GM21381 (cell line): ENCODE measurements around the gene GAREM1.

ENCODE experiments used
- ATAC-seq: cut with Tn5 transposase; IDR thresholded peaks from one replicate; pipeline ENCODE4 v1.9.1; 2021; ENCODE audit warnings: mild to moderate bottlenecking, moderate library complexity; ENCODE audit not compliant: unreplicated experiment

Gene GAREM1

DNA sequence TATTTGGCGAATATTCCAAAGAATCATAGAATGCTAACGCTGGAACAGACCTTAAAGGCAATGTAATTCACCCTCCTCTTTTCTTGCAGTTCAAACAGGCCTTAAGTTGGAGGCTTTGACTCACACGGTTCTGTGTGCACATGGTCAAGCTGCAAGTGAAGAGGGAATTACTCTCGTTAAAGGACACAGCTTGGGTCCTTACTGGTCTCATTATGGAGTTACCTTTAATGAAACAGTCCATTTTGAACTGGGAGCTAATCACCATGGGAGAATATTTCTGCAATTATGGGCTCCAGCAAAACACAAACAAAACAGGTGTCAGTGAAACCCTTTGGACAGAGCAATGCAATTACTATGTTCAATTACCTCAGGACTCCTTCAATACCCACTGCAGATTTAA lies 135.5 kb downstream of the GAREM1 start:
- no peak for ATAC-seq

GRCh38 chr18:32333781-32334180 lies 136.9 kb downstream of the GAREM1 start:
- no peak for ATAC-seq

GRCh38 chr18:32332708-32333107 lies 138.0 kb downstream of the GAREM1 start:
- ATAC-seq: no peak

GRCh38 chr18:32328974-32329373 lies 141.7 kb downstream of the GAREM1 start:
- no peak for ATAC-seq

DNA sequence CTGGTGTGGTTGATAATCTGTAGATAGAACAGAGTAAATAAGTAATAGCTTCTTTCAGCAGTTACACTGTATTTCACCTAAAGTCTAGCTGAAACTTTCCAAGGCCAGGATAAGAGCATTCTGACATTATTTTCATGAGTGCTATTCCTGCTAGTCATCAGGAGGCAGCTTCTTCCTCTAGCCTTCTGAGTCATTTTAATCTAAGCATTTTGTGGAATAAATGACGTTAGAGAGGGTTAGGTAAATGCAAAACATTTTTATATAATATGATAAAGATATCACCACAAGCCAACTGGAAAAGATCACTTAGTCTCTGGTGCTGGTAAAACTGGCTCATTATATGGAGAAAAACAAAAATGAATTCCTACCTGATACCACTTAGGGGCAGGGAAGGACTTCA lies 142.3 kb downstream of the GAREM1 start:
- ATAC-seq: no peak

DNA sequence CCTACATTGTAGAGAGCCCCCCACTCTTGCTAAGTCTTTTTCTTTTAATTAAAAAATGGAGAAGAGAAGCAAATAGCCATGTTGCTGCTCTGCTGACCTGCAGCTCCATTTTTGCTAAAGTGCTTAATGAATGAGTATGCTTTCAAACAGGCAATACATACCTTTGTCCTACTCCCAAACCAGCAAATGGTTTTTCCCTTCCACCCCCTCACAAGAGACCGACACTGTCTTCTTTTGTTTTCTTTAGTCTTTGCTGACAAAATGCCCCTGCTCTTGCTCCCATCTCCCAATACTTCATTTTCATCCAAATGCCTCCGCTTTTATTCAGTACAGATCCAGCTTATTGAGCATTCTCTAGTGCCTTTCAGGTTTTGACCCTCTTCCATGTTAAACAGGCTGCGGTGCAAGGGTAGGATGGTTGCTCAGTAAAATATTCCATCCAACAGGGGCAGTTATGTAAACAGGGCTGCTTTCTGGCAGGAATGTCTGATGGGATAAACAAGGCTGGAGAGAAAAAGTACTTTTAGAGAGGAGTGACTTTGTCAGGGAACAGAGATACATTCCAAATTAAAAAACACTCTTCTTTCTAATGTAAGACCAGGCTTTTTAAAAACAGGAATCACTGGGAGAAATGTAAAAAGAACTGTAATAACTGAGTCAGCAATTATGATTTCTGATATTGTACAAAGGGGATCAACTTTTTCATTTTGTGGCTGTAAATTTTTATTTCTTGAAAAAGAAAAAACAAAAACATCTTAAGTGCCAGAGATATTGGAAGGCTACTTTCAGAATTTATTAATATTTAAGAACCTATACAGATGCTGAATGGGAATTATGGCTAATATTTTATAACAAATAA lies 144.0 kb downstream of the GAREM1 start:
- no peak for ATAC-seq

DNA sequence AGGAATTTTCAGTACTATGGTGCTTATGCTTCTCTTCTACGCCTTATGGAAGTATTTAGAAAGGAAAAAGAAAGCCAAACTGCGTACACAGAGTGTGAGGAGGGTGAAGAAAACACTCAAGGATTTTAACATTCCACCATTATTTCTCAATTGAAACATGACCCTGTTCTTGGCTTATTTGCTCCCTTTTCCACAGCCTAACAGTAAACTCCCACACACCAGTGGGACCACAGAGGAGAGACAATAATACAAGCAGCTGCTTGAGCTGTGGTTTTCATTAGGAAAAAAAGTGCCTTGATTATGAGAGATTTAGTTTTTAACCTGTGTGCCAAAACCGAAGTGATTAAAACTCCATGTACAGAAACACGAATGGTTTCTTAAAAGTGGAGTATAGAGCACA lies 146.5 kb downstream of the GAREM1 start:
- ATAC-seq: no peak

GRCh38 chr18:32321826-32322225 lies 148.9 kb downstream of the GAREM1 start:
- no peak for ATAC-seq

DNA sequence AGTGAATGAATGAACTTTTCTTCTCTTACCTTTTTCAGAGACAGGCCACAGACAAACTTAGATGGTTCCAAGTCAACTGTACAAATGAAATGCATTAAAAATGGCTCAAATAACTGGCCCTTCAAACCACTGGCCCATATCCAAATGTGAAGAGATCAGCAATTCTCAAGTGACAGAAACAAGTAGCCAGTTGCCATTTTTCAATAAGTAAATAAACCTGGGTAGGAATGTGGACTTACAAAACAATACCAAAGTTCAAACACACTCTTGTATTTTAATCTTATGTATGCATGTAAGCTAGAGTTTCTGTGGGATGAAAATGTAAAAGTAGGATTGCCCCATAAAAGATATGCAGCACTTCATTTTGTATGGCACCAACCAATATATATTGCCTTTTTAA lies 151.6 kb downstream of the GAREM1 start:
- ATAC-seq: no peak

DNA sequence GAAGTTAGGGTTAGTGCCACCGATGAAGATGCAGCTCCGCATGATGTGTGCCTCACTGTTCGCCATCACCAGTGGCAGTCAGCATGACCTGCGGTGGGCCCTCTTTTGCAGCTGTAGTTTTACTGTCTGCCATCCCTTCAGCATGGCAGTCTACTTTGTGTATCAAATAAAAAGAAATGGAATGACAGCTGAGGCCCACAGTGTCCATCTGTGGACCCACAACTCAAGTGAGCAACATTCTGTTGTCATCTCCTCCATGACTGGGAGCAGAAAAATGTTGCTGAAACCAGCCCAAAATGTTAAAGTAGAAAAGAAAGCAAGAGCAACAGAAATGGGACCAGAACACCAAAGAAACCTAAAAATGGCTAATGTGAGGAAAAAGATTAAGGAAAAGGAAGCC lies 152.1 kb downstream of the GAREM1 start:
- ATAC-seq: no peak

DNA sequence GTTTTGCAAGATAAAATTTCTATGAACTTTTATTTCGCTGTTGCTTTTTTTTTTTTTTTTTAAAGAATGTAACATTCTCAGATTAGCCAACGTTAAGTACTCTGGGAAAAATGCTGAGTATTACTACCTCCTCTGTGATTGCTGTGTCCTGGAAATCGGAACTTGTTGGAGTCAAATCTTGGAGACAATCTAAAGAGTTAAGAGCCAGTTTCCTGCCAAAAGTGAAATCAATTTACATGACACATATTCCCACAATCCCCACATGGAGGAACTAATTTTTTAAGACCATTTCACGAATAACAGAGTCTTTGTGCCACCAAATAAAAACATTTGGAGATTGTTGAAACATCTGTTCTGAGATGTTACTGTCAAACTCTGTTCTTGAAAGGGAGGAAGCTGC lies 153.0 kb downstream of the GAREM1 start:
- no peak for ATAC-seq

DNA sequence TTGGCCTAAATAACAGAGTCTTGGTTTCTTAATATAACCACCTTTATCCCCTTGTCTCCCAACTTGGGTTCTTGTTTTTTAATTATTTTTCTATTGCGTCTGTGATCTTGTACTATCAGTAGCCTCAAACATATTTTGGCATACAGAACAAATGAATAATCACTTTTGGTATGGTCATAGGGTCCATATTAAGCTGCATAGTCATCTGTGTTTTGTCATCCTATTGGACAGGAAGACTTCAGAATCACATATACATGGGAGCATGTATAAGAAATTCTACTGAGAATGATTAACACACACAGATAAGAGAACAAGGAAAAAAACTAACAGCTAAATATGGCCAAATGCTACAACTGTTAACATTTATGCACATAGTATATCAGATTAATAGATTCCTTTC lies 154.8 kb downstream of the GAREM1 start:
- no peak for ATAC-seq

- no peak for ATAC-seq
Observed at GRCh38 chr18:32310774-32311173, 159.9 kb downstream of the GAREM1 start.

DNA sequence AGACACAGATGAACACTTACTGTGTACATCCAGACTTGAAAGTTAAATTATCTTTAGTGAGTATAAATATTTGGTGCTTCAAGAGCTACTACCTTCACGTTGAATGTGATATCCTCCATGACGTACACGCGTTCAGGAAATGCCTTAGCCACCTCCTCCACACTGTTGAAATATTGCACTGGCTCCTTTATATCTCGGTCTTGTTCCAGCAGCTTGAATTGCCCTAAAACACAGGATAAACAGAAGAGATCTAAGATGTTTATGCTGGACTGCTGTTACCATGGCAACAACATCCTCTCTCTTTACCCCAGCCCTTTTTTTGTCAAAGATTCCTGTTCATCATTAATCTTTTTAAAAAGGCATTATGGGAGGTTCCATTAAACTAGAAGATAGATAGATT lies 160.6 kb downstream of the GAREM1 start:
- no peak for ATAC-seq

DNA sequence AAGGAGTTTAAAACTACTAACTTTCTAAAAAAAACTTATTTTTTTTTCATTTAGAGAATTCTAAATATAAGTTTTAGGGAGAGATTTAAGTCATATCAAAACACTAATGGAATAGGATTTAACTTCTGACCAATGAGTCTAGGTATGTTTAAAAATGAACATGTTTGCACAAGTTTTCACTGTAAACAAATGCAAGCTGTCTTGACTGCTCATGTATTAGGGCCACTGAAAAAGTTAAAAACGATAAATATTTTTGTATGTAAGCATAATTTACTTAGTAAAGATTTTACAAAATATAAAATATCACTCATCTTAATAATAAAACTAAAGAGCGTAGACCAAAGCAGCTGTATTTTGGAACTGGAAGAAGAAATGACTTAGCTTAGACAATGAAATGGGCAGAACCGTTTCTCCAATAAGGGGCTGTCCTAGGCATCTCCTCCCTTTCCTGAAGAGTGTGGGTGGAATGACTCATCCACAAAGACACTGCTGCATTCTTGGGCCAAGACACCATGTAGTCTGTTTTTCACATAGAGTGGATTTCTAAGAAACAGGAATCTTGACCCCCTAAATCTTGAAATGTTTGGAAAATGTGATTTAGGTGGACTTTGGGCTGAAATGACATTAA lies 162.1 kb downstream of the GAREM1 start:
- no peak for ATAC-seq

- ATAC-seq: no peak
Observed at GRCh38 chr18:32303400-32303799, 167.3 kb downstream of the GAREM1 start.

GRCh38 chr18:32302806-32303205 lies 167.9 kb downstream of the GAREM1 start:
- no peak for ATAC-seq

DNA sequence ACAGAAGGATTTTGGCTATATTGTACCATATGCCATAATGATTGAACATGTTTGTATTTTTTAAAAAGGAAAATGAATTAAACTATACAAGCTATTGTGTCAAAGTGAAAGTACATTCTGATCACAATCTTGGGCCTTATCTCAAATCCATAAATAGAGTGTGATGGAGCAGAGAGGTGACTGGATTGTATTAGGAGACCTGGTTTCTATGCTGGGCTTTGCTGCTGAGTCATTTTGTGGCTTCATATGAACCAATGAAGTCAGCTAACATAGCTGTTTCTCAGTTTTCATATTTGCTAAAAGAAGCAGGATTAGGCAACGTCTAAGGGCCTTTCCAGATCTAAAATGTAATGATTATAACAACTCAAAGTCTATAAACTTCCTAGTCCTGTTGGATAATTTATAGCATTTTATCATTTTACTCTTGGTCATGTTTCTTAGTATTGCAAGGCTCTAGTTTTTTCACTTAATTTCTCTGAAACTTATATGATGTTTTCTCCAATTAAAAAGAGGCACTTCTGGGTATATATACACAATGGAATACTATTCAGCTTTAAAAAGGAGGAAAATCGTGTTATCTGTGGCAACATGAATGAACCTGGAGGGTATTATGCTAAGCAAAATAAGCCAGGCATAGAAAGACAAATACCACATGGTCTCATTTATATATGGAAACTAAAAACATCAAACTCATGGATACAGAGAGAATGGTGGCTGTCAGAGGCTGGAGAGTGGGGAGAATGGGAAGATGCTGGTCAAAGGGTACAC lies 168.5 kb downstream of the GAREM1 start:
- ATAC-seq: peak; percentile 79

- no peak for ATAC-seq
Observed at GRCh38 chr18:32301361-32301760, 169.3 kb downstream of the GAREM1 start.

DNA sequence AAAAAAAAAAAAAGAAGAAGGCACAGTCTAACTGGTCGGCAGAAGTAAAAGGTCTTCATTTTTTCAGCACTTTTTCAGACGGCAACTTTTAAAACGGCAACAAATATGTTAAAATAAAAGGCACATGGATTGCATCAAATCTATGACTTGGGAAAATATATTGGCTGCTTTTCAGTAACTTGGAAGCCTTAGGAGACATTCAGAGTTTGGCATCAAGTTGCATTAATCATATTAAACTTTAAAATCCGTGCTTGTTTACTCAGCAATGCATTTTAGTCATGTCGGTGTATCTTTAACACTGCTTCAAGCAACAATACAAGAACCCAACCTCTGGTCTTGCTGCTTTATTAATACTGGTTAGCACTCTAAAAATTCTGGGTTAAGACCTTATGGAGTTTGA lies 169.8 kb downstream of the GAREM1 start:
- ATAC-seq: no peak

GRCh38 chr18:32299484-32299883 lies 171.2 kb downstream of the GAREM1 start:
- ATAC-seq: no peak

DNA sequence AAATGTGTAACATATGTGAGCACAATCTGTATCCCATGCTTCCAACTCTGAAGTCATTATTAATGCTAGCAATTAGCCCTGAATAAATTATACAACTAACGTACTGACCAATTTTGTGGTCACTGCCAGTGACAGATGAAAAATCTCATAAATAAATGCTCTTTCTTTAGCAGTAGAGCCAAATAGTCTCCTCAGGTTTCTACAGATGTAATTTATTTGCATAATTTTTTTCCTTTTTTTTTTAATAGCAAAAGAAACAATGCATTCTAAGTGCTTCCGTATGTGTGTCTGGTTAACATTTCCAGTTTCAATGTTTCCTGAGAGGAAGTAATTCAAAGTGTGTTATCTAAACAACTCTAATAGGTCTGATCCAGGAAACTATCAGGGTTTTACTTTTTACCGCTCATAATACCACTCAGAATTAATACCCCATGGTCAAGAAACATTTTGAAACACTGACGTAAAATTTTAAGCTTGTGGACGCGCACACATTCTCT lies 172.5 kb downstream of the GAREM1 start:
- ATAC-seq: no peak
